Peyer's patch (tissue), 4 donors: ENCODE measurements around the gene B3GLCT.

Experiments used
- CTCF ChIP-seq, 6 experiments: fragments of 450-650 bp in 4 of 6; fragments of 200-600 bp in 2 of 6; sonication (generic) in 1 of 6; IDR thresholded peaks; one replicate each; pipeline ENCODE4 v1.5.1; 2017 to 2019; ENCODE audit warnings: antibody characterized with exemption in 6 of 6, mild to moderate bottlenecking in 3 of 6, moderate library complexity in 1 of 6
- POLR2A ChIP-seq, 2 donors: fragments of 450-650 bp; IDR thresholded peaks; one replicate each; pipeline ENCODE4 v1.5.1; 2017; ENCODE audit warnings: antibody characterized with exemption in 2 of 2, mild to moderate bottlenecking in 2 of 2, moderate library complexity in 2 of 2

GRCh38 chr13:31224963-31225559, 25.3 kb downstream of the B3GLCT start:
- TF ChIP-seq CTCF (IDR thresholded peaks at IDR 0.05) (no peak), POLR2A (IDR thresholded peaks at IDR 0.05) (no peak)
